Measurements from ENCODE around the gene UBE3C.
A peak's percentile ranks its signal among the peaks of the same experiment; 100 is the strongest.

Gene UBE3C

GRCh38 chr7:157269341-157270059, 130.8 kb downstream of the UBE3C start:
- no peak for TF ChIP-seq CTCF (IDR thresholded peaks at IDR 0.05)
- intact Hi-C loops (cut with DNase I; ENCODE audit: low total_unique reads) = loop anchor here (5.0 to 10.0 kb wide), 4 partner anchors 68 to 302 kb away; partner anchors contain the start of gene DNAJB6

GRCh38 chr7:157270060-157270444, 131.3 kb downstream of the UBE3C start:
- no peak overlapping the region for H3K4me3 ChIP-seq
- intact Hi-C loops (cut with DNase I; ENCODE audit: low total_unique reads) = loop anchor here (5.0 to 10.0 kb wide), 4 partner anchors 67 to 303 kb away; partner anchors contain the start of gene DNAJB6
- H3K36me3 ChIP-seq = peaks cover 5 to 57% (median 47%) of the 10 kb centered on the region in 3 donors
- H3K9me3 ChIP-seq = no peaks in the 10 kb centered on the region
- peaks cover 6 to 29% (median 28%) of the 10 kb centered on the region in 4 donors for H3K4me1 ChIP-seq
- no peaks in the 10 kb centered on the region for H3K27me3 ChIP-seq
- TF ChIP-seq CTCF (IDR thresholded peaks at IDR 0.05) = no peak
- DNase-seq = peak in 1 of 2 donors; percentile 13
- peak overlapping the region in 1 of 2 donors; percentile 89 for H3K27ac ChIP-seq

More at GRCh38 chr7:157269341-157270059, 130.8 kb downstream of the UBE3C start:
- peaks cover 6 to 29% (median 28%) of the 10 kb centered on the region in 4 donors for H3K4me1 ChIP-seq
- DNase-seq = peak in 1 of 2 donors; percentile 32
- no peaks in the 10 kb centered on the region for H3K27me3 ChIP-seq
- H3K4me3 ChIP-seq = no peak overlapping the region
- H3K36me3 ChIP-seq = peaks cover 5 to 63% (median 52%) of the 10 kb centered on the region in 3 donors
- peak overlapping the region in 1 of 2 donors; percentile 89 for H3K27ac ChIP-seq
- no peaks in the 10 kb centered on the region for H3K9me3 ChIP-seq

- no peak for TF ChIP-seq CTCF (IDR thresholded peaks at IDR 0.05)
- intact Hi-C loops (cut with DNase I; ENCODE audit: low total_unique reads) = loop anchor here (5.0 to 10.0 kb wide), 4 partner anchors 66 to 304 kb away; partner anchors contain the start of gene DNAJB6
- peak in 1 of 2 donors; percentile 62 for DNase-seq
- Histone ChIP-seq H3K36me3 (peaks cover 5 to 43% (median 34%) of the 10 kb centered on the region in 3 donors), H3K9me3 (no peaks in the 10 kb centered on the region), H3K4me3 (no peak overlapping the region), H3K27ac (peak overlapping the region; percentile 89 to 95), H3K27me3 (no peaks in the 10 kb centered on the region), H3K4me1 (peaks cover 6 to 29% (median 28%) of the 10 kb centered on the region in 4 donors)
These were observed 132.7 kb downstream of the UBE3C start for GRCh38 chr7:157271315-157271990.

- H3K36me3 ChIP-seq = peaks cover 5 to 39% (median 34%) of the 10 kb centered on the region in 3 donors
- DNase-seq = peak; percentile 90 to 96
- peak overlapping the region; percentile 89 to 95 for H3K27ac ChIP-seq
- peaks cover 6 to 30% (median 28%) of the 10 kb centered on the region in 4 donors for H3K4me1 ChIP-seq
- TF ChIP-seq CTCF (IDR thresholded peaks at IDR 0.05) = no peak
- intact Hi-C loops (cut with DNase I; ENCODE audit: low total_unique reads) = loop anchor here (5.0 to 10.0 kb wide), 4 partner anchors 65 to 305 kb away; partner anchors contain the start of gene DNAJB6
- peaks cover 0 to under 1% of the 10 kb centered on the region in 2 donors for H3K27me3 ChIP-seq
- H3K4me3 ChIP-seq = no peak overlapping the region
- H3K9me3 ChIP-seq = no peaks in the 10 kb centered on the region
These were observed 133.2 kb downstream of the UBE3C start for GRCh38 chr7:157271991-157272324.

- no peak for TF ChIP-seq CTCF (IDR thresholded peaks at IDR 0.05)
- intact Hi-C loops (cut with DNase I; ENCODE audit: low total_unique reads) = loop anchor here (5.0 to 10.0 kb wide), 4 partner anchors 65 to 305 kb away; partner anchors contain the start of gene DNAJB6
- DNase-seq = peak in 1 of 2 donors; percentile 64
- peaks cover 6 to 36% (median 30%) of the 10 kb centered on the region in 4 donors for H3K4me1 ChIP-seq
- peaks cover 0 to 3% of the 10 kb centered on the region in 2 donors for H3K27me3 ChIP-seq
- no peaks in the 10 kb centered on the region for H3K9me3 ChIP-seq
- H3K4me3 ChIP-seq = no peak overlapping the region
- H3K36me3 ChIP-seq = peaks cover 5 to 33% (median 29%) of the 10 kb centered on the region in 3 donors
- peak overlapping the region; percentile 89 to 95 for H3K27ac ChIP-seq
These were observed 133.9 kb downstream of the UBE3C start for GRCh38 chr7:157272351-157273207.
